NOMO-1 treated with DMSO at 0.1 percent for 48 hours (cell line): Measurements from ENCODE around the gene SLC10A1.

ENCODE experiments used
- DNase-seq: peaks from one replicate; lab custom pipeline; 2025; ENCODE audit not compliant: unreplicated experiment; lab: John Stamatoyannopoulos, UW

Gene SLC10A1

GRCh38 chr14:69811227-69811867 is 14.3 kb upstream of the SLC10A1 start:
- DNase-seq = no peak

- DNase-seq = no peak
These were observed 12.1 kb upstream of the SLC10A1 start for GRCh38 chr14:69808919-69809808.

- no peak for DNase-seq
These were observed 10.2 kb upstream of the SLC10A1 start for GRCh38 chr14:69807192-69807591.

GRCh38 chr14:69804902-69805301 is 7.9 kb upstream of the SLC10A1 start:
- DNase-seq = no peak

GRCh38 chr14:69803753-69804152 is 6.7 kb upstream of the SLC10A1 start:
- no peak for DNase-seq

- no peak for DNase-seq
These were observed 1.3 kb upstream of the SLC10A1 start for GRCh38 chr14:69798339-69798735.

GRCh38 chr14:69797573-69798338 is 715 bp upstream of the SLC10A1 start:
- DNase-seq = no peak

- no peak for DNase-seq
These were observed 1.4 kb downstream of the SLC10A1 start for GRCh38 chr14:69795691-69796090.

GRCh38 chr14:69794791-69795190 is 2.2 kb downstream of the SLC10A1 start:
- no peak for DNase-seq

GRCh38 chr14:69792887-69793421 is 4.1 kb downstream of the SLC10A1 start:
- no peak for DNase-seq

- no peak for DNase-seq
These were observed 7.9 kb downstream of the SLC10A1 start for GRCh38 chr14:69789118-69789640.

GRCh38 chr14:69786603-69787002 is 10.4 kb downstream of the SLC10A1 start:
- DNase-seq = no peak

GRCh38 chr14:69784942-69785341 is 12.1 kb downstream of the SLC10A1 start:
- no peak for DNase-seq

- no peak for DNase-seq
These were observed 16.1 kb downstream of the SLC10A1 start for GRCh38 chr14:69780952-69781351.

- DNase-seq = no peak
These were observed 16.9 kb downstream of the SLC10A1 start for GRCh38 chr14:69780092-69780491.

GRCh38 chr14:69779088-69779487 is 18.0 kb downstream of the SLC10A1 start:
- no peak for DNase-seq

- DNase-seq = no peak
These were observed 20.1 kb downstream of the SLC10A1 start for GRCh38 chr14:69776875-69777453.

- no peak for DNase-seq
These were observed 22.0 kb downstream of the SLC10A1 start for GRCh38 chr14:69775012-69775411.

GRCh38 chr14:69773571-69774276 is 23.3 kb downstream of the SLC10A1 start:
- DNase-seq = no peak
